Retinal pigment epithelial cell (primary cell): Measurements from ENCODE around the gene SDK1.
"Not testable (repeated sequence)": the region's sequence is repeated elsewhere in the genome, so short reads cannot be mapped to it uniquely, and the experiment has no call there.

Source experiments
- DNase-seq: peaks from one replicate; pipeline ENCODE4 v3.0.0-alpha.2; 2010; ENCODE audit warnings: low read depth
- H3K4me3 ChIP-seq: 2 replicates; pipeline ENCODE4 v1.5.1; 2011; ENCODE audit warnings: mild to moderate bottlenecking, low read length, control low read depth, moderate library complexity
- TF ChIP-seq, protein P1 (sequence below): conservative IDR thresholded peaks from 2 replicates; pipeline ENCODE4 v1.5.1; 2011; ENCODE audit warnings: low read depth, low read length, control low read depth, inconsistent platforms

SDK1 gene

DNA sequence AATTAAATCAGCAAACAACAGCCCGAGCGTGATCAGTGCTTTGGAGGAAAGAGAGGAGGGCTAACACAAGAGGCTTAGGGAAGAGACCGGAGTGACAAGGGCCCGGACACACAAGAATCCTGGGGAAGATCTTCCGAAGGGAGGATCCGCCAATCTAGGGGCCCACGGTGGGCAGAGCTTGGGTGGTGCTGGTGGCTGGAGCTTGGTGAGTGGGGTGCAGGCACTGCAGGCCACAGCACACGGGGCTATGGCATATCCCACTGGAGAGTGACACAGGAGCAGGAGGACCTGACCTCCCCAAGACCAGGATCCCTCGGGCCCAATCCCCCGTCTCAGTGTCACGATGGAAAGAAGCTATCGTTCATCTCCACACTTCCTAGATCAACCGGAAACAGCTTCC is 909.8 kb downstream of the SDK1 start:
- DNase-seq, result no peak
- TF ChIP-seq, protein P1, sequence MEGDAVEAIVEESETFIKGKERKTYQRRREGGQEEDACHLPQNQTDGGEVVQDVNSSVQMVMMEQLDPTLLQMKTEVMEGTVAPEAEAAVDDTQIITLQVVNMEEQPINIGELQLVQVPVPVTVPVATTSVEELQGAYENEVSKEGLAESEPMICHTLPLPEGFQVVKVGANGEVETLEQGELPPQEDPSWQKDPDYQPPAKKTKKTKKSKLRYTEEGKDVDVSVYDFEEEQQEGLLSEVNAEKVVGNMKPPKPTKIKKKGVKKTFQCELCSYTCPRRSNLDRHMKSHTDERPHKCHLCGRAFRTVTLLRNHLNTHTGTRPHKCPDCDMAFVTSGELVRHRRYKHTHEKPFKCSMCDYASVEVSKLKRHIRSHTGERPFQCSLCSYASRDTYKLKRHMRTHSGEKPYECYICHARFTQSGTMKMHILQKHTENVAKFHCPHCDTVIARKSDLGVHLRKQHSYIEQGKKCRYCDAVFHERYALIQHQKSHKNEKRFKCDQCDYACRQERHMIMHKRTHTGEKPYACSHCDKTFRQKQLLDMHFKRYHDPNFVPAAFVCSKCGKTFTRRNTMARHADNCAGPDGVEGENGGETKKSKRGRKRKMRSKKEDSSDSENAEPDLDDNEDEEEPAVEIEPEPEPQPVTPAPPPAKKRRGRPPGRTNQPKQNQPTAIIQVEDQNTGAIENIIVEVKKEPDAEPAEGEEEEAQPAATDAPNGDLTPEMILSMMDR, result no peak
- no peak overlapping the region for H3K4me3 ChIP-seq

DNA sequence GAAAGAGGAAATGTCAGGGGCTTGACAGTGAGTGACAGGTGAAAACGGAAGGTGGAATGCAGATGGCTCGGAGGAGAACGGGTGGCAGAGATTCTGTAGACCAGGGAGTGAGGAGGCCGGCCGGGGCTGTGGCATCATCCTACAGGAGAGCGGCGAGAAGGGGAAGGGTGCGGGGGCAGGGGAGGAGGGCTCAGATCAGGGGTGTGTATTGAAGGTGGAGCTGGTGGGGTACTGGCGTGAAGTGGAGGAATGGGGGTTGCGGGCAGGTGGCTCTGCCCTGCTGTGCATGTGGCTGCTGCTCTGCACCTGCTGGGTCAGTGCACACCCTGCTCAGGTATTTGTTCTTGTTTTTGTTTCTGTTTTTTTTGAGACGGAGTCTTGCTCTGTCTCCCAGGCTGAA is 910.2 kb downstream of the SDK1 start:
- TF ChIP-seq, protein P1, result no peak
- DNase-seq, result no peak
- H3K4me3 ChIP-seq, result no peak overlapping the region

DNA sequence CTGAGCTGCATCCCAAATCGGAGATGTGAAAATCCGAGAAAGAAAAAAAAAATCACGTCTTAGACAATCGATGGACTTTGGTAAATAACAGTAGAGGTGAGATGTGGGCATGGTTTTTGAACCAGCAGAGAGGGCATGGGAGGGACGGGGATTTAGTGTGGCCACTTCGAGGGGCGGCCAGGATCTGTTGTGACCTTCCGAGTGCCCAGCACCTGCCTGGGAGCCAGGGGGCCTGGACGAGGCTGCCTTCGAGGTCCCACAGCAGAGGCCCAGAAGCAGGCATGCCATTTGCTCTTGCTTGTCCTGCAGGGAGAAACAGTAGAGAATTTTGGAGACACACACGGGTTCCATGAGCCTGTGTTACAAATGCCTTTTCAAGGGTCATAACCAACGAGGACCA is 911.3 kb downstream of the SDK1 start:
- TF ChIP-seq, protein P1, result no peak
- DNase-seq, result no peak
- no peak overlapping the region for H3K4me3 ChIP-seq

DNA sequence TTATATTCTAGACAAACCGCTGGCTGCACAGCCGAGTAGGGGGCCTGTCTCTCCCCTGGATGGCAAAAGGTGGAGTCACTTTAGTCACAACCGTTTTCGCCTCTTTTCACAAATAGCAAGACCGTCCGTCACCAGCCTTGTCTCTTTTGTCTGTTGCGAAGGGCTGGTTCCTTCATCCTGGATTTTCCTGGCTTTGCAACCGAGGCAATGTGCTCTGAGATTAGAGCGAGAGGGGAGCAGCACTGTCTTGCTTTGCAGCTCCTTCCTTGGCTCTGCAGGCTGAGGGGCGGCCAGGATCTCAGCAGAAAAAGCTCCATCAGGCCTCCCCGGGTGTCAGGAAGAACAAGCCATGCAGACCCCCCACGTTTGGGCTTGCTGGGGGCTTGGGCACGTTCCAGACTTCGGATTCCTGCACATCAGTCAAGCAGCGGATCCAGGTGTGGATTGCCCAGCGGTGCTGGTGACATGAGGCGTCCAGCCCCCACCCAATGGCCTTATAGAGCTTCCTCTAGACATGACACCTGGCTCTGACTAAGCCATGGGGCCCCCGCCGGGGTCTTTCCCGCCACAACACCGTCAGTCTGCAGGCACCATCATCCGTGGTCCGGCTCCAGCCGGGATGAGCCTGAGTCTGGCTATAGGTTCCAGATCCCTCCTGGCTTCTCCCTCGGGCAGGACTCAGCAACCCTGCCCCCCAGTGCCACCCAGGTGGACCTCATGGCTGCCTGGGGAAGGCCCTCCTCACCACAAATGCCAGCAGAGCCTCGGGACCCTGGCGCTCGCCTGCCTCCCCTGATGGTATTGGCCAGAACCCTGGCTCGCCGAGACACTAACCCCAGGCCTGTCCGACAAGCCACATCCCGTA is 913.5 kb downstream of the SDK1 start:
- TF ChIP-seq, protein P1, result no peak
- H3K4me3 ChIP-seq, result no peak overlapping the region
- DNase-seq, result no peak

DNA sequence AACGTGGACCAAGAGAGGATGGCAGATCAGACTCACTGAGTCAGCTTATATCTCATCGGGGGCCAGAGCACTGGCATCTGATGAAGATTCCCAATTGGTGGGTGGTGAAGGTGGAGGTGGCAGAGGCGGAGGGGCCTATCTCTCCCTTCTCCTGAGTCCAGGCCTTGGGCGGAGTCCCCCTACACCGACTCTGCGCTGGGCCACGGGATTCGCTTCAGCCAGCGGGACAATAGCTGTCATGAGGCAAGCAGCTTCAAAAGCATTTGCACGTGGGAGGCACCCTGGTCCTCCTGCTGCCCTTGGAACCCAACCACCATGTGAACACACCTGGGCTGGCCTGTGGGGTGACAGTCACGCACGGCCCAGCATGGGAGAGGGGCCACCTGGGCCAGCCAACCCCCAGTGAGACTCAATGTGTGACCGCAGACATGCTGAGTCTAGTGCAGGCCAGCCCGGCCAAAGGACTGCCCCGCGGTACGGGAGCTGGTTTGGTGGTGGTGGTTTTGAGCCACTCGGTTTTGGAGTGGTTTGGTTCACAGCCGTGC is 914.2 kb downstream of the SDK1 start:
- TF ChIP-seq, protein P1, result no peak
- H3K4me3 ChIP-seq, result no peak overlapping the region
- DNase-seq, result no peak

DNA sequence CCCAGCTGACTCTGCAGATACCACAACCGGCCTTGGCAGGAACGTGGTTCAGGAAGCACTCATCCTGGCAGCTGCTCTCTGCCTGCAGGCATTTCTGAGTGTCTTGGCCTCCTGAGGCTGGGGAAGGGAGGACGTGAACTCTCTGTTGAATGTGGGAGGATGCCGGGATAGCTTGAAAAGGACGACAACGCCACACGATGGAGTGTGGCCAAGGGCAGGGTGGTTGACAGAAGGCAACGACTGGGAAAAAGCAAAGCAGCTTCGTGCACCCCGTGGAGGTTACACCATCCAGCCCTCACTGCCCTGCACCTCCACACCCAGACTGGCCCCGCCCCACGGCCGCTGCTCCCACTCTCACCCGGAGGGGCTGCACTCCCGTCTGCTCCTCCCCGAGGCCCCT is 915.0 kb downstream of the SDK1 start:
- no peak for DNase-seq
- TF ChIP-seq, protein P1, result no peak
- H3K4me3 ChIP-seq, result no peak overlapping the region

DNA sequence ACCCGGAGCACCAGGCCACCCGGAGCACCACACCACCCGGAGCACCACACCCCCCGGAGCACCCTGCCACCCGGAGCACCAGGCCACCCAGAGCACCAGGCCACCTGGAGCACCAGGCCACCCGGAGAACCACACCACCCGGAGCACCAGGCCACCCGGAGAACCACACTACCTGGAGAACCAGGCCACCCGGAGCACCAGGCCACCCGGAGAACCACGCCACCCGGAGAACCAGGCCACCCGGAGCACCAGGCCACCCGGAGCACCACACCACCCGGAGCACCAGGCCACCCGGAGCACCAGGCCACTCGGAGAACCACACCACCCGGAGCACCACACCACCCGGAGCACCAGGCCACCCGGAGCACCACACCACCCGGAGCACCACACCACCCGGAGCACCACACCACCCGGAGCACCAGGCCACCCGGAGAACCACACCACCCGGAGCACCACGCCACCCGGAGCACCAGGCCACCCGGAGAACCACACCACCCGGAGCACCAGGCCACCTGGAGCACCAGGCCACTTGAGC is 916.1 kb downstream of the SDK1 start:
- H3K4me3 ChIP-seq, DNase-seq: not testable (repeated sequence)
